Measurements from ENCODE around the gene BUD13.

DNA sequence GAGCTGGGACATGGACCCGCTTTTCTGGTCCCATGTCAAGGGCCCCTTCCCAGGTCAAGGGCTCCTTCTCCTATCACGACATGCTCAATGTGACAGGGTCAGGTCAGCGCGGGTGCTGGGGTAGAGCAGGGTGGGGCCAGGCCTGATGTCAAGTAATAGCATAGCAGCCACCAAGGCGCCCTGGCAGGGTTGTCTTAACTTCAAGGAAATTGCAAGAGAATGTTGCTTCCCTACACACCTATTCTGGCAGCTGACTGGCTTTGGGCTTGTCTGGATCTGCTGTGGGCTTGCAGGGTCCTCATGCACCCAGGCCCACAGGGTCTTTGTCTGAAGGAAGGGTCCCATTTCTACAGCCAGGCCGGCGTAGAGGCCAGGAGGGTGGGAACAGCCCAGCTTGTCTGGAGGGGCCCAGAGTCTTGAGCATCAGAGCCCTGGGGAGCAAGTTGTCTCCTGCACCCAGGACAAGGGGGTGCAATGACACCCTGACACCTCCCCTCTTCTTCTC is 71.4 kb downstream of the BUD13 start:
- TF ChIP-seq EZH2 (IDR thresholded peaks at IDR 0.05; ENCODE audit: borderline replicate concordance, low read length), result no peak
- TF ChIP-seq, protein P1, sequence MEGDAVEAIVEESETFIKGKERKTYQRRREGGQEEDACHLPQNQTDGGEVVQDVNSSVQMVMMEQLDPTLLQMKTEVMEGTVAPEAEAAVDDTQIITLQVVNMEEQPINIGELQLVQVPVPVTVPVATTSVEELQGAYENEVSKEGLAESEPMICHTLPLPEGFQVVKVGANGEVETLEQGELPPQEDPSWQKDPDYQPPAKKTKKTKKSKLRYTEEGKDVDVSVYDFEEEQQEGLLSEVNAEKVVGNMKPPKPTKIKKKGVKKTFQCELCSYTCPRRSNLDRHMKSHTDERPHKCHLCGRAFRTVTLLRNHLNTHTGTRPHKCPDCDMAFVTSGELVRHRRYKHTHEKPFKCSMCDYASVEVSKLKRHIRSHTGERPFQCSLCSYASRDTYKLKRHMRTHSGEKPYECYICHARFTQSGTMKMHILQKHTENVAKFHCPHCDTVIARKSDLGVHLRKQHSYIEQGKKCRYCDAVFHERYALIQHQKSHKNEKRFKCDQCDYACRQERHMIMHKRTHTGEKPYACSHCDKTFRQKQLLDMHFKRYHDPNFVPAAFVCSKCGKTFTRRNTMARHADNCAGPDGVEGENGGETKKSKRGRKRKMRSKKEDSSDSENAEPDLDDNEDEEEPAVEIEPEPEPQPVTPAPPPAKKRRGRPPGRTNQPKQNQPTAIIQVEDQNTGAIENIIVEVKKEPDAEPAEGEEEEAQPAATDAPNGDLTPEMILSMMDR (conservative IDR thresholded peaks at IDR 0.05 in 1 of 2, IDR thresholded peaks at IDR 0.05 in 1 of 2; ENCODE audit: extremely low read depth in 1 of 2, insufficient read depth in 1 of 2, low read depth in 1 of 2, low read length in 2 of 2), result no peak
